ENCODE data around the gene TOX3.

DNA sequence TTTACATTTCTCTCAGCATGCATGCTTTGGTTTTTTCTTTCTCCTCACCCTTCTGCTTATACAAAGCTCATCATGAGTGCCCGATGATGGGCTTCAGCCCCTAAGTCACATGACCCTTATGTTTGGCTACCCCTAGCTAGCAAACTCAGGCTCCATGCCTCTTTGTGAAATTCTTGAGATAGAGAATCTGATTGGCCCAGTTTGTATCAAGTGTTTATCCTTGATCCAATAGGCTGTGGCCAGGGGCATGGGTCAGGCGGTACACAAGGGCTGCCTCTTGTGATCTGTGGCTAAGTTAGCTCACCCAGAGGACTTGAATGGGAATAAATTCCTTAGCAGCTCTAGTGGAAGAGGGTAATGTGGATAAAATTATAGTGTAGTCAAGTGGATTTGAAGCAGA lies 11.5 kb upstream of the TOX3 start:
- TF ChIP-seq, protein P1, sequence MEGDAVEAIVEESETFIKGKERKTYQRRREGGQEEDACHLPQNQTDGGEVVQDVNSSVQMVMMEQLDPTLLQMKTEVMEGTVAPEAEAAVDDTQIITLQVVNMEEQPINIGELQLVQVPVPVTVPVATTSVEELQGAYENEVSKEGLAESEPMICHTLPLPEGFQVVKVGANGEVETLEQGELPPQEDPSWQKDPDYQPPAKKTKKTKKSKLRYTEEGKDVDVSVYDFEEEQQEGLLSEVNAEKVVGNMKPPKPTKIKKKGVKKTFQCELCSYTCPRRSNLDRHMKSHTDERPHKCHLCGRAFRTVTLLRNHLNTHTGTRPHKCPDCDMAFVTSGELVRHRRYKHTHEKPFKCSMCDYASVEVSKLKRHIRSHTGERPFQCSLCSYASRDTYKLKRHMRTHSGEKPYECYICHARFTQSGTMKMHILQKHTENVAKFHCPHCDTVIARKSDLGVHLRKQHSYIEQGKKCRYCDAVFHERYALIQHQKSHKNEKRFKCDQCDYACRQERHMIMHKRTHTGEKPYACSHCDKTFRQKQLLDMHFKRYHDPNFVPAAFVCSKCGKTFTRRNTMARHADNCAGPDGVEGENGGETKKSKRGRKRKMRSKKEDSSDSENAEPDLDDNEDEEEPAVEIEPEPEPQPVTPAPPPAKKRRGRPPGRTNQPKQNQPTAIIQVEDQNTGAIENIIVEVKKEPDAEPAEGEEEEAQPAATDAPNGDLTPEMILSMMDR (IDR thresholded peaks at IDR 0.05): no peak
- no peak for TF ChIP-seq EP300 (IDR thresholded peaks at IDR 0.05; ENCODE audit: low read depth)
- no peak for TF ChIP-seq POLR2AphosphoS5 (IDR thresholded peaks at IDR 0.05)
